DOHH2 (cell line): ENCODE results near the gene NPHP1.
"Not testable (repeated sequence)": the region's sequence is repeated elsewhere in the genome, so short reads cannot be mapped to it uniquely, and the experiment has no call there.

Source experiments
- H3F3A ChIP-seq: fragments of 200-600 bp; sonication (generic), shearing (Covaris generic); 2 replicates; pipeline ENCODE4 v1.6.0; 2016; ENCODE audit warnings: antibody characterized with exemption, mild to moderate bottlenecking; ENCODE audit not compliant: control insufficient read depth, insufficient read depth
- H3K27ac ChIP-seq: fragments of 200-600 bp; sonication (generic); 2 replicates; pipeline ENCODE4 v1.5.1; 2014; ENCODE audit warnings: low read depth, mild to moderate bottlenecking, low read length, moderate library complexity
- H3K27me3 ChIP-seq: fragments of 200-600 bp; sonication (generic); 2 replicates; pipeline ENCODE4 v1.6.1; 2014; ENCODE audit warnings: mild to moderate bottlenecking, low read length, mixed read lengths; ENCODE audit not compliant: control insufficient read depth
- H3K36me3 ChIP-seq: fragments of 200-600 bp; sonication (generic); 2 replicates; pipeline ENCODE4 v1.6.1; 2014; ENCODE audit warnings: mild to moderate bottlenecking, low read length, moderate library complexity, mixed read lengths; ENCODE audit not compliant: control insufficient read depth
- H3K4me1 ChIP-seq: fragments of 200-600 bp; sonication (generic); 2 replicates; pipeline ENCODE4 v1.6.1; 2014; ENCODE audit warnings: mild to moderate bottlenecking, low read length, mixed read lengths; ENCODE audit not compliant: control insufficient read depth
- H3K4me2 ChIP-seq: fragments of 200-600 bp; sonication (generic); 2 replicates; pipeline ENCODE4 v1.6.0; 2014; ENCODE audit warnings: mild to moderate bottlenecking, low read length, moderate library complexity
- H3K4me3 ChIP-seq: fragments of 200-600 bp; sonication (generic); 2 replicates; pipeline ENCODE4 v1.5.1; 2014; ENCODE audit warnings: mild to moderate bottlenecking, low read length, mixed read lengths
- H3K79me2 ChIP-seq: fragments of 200-600 bp; sonication (generic); 2 replicates; pipeline ENCODE4 v1.6.1; 2014; ENCODE audit warnings: mild to moderate bottlenecking, low read length, mixed read lengths; ENCODE audit not compliant: control insufficient read depth
- H3K9me2 ChIP-seq: fragments of 200-600 bp; sonication (generic); replicated peaks from 2 replicates; pipeline ENCODE4 v1.6.1; 2014; ENCODE audit warnings: mild to moderate bottlenecking, low read length, mixed read lengths; ENCODE audit not compliant: control insufficient read depth
- H3K9me3 ChIP-seq: fragments of 200-600 bp; sonication (generic); 2 replicates; pipeline ENCODE4 v1.6.1; 2014; ENCODE audit warnings: antibody characterized with exemption, low read length, mixed read lengths; ENCODE audit not compliant: control insufficient read depth, insufficient read depth
- H4K20me1 ChIP-seq: fragments of 200-600 bp; sonication (generic); 2 replicates; pipeline ENCODE4 v1.6.0; 2014; ENCODE audit warnings: low read depth, mild to moderate bottlenecking, antibody characterized with exemption, low read length, moderate library complexity; ENCODE audit not compliant: control insufficient read depth, insufficient read depth
- CTCF ChIP-seq: fragments of 200-600 bp; sonication (generic); IDR thresholded peaks from one replicate; pipeline ENCODE4 v1.5.1; 2014; ENCODE audit warnings: antibody characterized with exemption, mild to moderate bottlenecking, low read depth, low read length; ENCODE audit not compliant: poor library complexity, severe bottlenecking
- EZH2phosphoT487 ChIP-seq: fragments of 200-600 bp; sonication (generic); IDR thresholded peaks from 2 replicates; pipeline ENCODE4 v1.6.1; 2017; ENCODE audit warnings: borderline replicate concordance, mild to moderate bottlenecking, antibody characterized with exemption, low read length, moderate library complexity, mixed read lengths

Gene NPHP1

GRCh38 chr2:110114831-110115255, 90.0 kb downstream of the NPHP1 start:
- no peak overlapping the region for H3K4me3 ChIP-seq

GRCh38 chr2:110113961-110114591, 90.7 kb downstream of the NPHP1 start:
- no peaks in the 10 kb centered on the region for H3K36me3 ChIP-seq
- H3F3A ChIP-seq, result no peaks in the 10 kb centered on the region
- no peak overlapping the region for H3K4me3 ChIP-seq
- no peaks in the 10 kb centered on the region for H3K27me3 ChIP-seq
- no peak overlapping the region for H3K27ac ChIP-seq
- no peaks in the 10 kb centered on the region for H3K9me2 ChIP-seq
- TF ChIP-seq CTCF (no peak), EZH2phosphoT487 (no peak)
- no peaks in the 10 kb centered on the region for H3K79me2 ChIP-seq
- H4K20me1 ChIP-seq, result no peaks in the 10 kb centered on the region
- no peaks in the 10 kb centered on the region for H3K9me3 ChIP-seq
- H3K4me1 ChIP-seq, result no peaks in the 10 kb centered on the region
- H3K4me2 ChIP-seq, result no peak overlapping the region

More at GRCh38 chr2:110114831-110115255, 90.0 kb downstream of the NPHP1 start:
- Histone ChIP-seq H3K79me2 (no peaks in the 10 kb centered on the region), H3K27me3 (no peaks in the 10 kb centered on the region), H3K36me3 (no peaks in the 10 kb centered on the region), H3K4me1 (no peaks in the 10 kb centered on the region), H3K9me3 (no peaks in the 10 kb centered on the region), H4K20me1 (no peaks in the 10 kb centered on the region), H3F3A (no peaks in the 10 kb centered on the region), H3K27ac (no peak overlapping the region), H3K4me2 (no peak overlapping the region), H3K9me2 (no peaks in the 10 kb centered on the region)
- TF ChIP-seq CTCF (no peak), EZH2phosphoT487 (no peak)

GRCh38 chr2:110108291-110108690, 96.5 kb downstream of the NPHP1 start:
- not testable (repeated sequence) for H4K20me1 ChIP-seq, H3K9me2 ChIP-seq, H3K9me3 ChIP-seq, H3K36me3 ChIP-seq, H3K27me3 ChIP-seq, H3K4me2 ChIP-seq, H3F3A ChIP-seq, H3K79me2 ChIP-seq, H3K4me1 ChIP-seq, H3K4me3 ChIP-seq, H3K27ac ChIP-seq

- Histone ChIP-seq H3K79me2 (no peaks in the 10 kb centered on the region), H3K4me2 (no peak overlapping the region), H3K9me3 (no peaks in the 10 kb centered on the region), H3F3A (no peaks in the 10 kb centered on the region), H3K4me1 (no peaks in the 10 kb centered on the region), H3K4me3 (no peak overlapping the region), H3K27me3 (no peaks in the 10 kb centered on the region), H3K27ac (no peak overlapping the region), H3K9me2 (no peaks in the 10 kb centered on the region), H3K36me3 (no peaks in the 10 kb centered on the region), H4K20me1 (no peaks in the 10 kb centered on the region)
- no peak for TF ChIP-seq CTCF
- TF ChIP-seq EZH2phosphoT487, result no peak
Measured at GRCh38 chr2:110107092-110108079, 97.4 kb downstream of the NPHP1 start.
